ENCODE data around the gene ABHD16B.

The ABHD16B gene

DNA sequence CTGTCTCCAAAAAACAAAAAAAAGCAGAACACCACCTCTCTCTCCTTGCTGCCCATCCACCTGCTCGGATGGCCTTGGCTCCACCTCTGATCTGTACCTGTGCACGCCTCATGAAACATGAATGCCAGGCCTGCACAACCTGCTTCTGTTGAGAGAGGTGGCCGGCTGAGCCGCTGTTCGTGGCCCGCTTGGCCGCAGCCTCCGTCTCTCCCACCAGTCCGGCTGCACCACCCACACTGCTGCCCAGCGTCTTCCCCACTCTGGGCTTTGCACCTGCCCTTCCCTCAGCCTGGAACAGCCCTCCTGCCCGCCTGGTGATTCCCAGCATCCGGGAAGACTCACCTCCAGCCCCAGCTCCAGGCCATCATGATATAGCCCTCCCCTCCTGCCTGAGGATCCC is 18.1 kb upstream of the ABHD16B start:
- TF ChIP-seq, protein P1, sequence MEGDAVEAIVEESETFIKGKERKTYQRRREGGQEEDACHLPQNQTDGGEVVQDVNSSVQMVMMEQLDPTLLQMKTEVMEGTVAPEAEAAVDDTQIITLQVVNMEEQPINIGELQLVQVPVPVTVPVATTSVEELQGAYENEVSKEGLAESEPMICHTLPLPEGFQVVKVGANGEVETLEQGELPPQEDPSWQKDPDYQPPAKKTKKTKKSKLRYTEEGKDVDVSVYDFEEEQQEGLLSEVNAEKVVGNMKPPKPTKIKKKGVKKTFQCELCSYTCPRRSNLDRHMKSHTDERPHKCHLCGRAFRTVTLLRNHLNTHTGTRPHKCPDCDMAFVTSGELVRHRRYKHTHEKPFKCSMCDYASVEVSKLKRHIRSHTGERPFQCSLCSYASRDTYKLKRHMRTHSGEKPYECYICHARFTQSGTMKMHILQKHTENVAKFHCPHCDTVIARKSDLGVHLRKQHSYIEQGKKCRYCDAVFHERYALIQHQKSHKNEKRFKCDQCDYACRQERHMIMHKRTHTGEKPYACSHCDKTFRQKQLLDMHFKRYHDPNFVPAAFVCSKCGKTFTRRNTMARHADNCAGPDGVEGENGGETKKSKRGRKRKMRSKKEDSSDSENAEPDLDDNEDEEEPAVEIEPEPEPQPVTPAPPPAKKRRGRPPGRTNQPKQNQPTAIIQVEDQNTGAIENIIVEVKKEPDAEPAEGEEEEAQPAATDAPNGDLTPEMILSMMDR (IDR thresholded peaks at IDR 0.05): no peak
- Histone ChIP-seq H3K27ac (no peak overlapping the region), H3K4me3 (no peak overlapping the region)
- DNase-seq (ENCODE audit: low spot score): no peak

DNA sequence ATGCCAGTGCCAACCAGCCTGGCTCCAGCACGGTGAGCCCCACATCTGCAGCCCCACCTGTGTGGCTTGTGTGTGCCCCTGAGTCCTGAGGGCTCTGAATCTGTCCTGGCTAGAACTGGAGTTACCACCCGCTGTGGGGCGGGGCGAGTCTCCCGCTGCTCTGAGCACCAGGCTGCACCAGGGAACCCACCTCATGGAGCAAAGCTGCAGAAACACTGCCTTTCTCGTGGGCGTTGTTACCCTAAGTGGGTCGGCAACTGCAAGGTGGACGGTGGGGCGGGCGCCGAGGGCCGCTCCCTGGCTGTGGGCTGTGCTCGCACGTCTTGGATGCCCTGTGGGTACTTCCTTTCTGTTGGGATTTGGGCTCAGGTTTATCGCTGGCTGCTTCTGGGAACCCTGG is 17.5 kb upstream of the ABHD16B start:
- no peak for DNase-seq (ENCODE audit: low spot score)
- H3K4me3 ChIP-seq: no peak overlapping the region
- no peak overlapping the region for H3K27ac ChIP-seq
- TF ChIP-seq, protein P1 (IDR thresholded peaks at IDR 0.05): no peak

DNA sequence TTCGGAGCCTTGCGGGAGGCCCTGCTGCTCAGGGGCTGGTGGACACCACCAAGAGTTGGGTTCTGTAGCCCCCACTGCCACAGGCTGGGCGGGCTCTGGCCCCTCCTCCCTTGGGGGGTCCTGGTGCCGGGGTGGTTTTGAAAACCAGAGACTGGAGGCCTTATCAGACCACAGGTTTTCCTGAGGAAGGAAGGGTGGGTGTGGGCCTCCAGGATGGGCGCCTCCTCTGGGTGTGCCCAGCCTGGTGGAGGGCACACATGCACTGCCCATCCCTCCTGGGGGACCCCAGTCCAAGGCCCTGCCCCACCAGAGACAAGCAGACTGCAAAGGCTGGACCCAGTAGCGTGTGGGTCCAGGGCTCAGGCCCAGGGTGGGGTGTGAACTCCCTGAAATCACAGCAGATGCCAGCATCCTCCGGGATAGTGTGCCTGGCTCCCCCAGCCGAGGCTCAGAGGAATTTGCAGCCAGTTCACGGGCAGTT is 16.7 kb upstream of the ABHD16B start:
- no peak overlapping the region for H3K27ac ChIP-seq
- TF ChIP-seq, protein P1 (IDR thresholded peaks at IDR 0.05): no peak
- H3K4me3 ChIP-seq: no peak overlapping the region
- no peak for DNase-seq (ENCODE audit: low spot score)

DNA sequence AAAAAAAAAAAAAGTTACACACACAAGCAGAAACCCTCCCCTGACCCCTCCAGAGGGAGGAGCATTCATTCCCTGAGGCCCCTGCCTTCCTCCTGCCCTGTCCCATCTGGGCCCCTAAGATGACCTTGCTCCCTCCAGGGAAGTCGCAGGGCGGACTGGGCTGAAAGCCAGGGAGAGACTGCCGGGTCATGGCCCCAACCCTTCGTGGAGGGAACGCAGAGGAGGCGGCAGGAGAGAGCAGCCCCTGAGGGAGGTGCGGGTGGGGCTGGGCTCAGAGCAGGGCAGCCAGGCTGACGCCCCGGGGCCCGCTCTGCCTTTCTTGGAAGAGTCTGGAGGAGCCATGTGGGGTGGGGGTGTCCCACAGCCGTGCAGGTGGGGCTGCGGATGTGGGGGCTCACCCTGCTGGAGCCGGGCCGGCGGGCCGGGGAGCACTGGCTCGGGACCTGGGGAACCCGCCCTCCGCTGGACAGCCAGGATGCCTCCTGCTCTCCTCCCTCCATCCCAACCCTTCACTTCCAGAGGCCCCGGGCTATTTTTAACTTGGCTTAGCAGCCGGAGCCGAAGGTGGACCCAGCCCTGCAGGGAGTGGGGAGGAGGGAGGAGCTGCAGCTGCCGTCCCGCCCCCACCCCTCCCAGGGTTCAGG is 15.0 kb upstream of the ABHD16B start:
- no peak for DNase-seq (ENCODE audit: low spot score)
- peak overlapping the region; percentile 42 for H3K4me3 ChIP-seq
- H3K27ac ChIP-seq: peak overlapping the region in 1 of 2 donors; percentile 73
- TF ChIP-seq, protein P1 (IDR thresholded peaks at IDR 0.05): no peak

DNA sequence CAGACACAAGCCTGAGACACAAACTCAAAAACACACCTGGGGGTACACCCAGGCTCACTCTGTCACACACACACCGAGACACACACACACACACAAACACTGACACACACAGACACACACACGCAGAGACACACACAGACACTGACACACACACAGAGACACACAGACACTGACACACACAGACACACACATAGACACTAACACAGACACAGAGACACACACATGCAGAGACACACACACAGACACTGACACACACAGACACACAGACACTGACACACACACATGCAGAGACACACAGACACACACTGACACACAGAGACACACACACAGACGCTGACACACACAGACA is 14.4 kb upstream of the ABHD16B start:
- Histone ChIP-seq H3K4me3 (no peak overlapping the region), H3K27ac (peak overlapping the region in 1 of 2 donors; percentile 73)
- TF ChIP-seq, protein P1 (IDR thresholded peaks at IDR 0.05): no peak
- no peak for DNase-seq (ENCODE audit: low spot score)

DNA sequence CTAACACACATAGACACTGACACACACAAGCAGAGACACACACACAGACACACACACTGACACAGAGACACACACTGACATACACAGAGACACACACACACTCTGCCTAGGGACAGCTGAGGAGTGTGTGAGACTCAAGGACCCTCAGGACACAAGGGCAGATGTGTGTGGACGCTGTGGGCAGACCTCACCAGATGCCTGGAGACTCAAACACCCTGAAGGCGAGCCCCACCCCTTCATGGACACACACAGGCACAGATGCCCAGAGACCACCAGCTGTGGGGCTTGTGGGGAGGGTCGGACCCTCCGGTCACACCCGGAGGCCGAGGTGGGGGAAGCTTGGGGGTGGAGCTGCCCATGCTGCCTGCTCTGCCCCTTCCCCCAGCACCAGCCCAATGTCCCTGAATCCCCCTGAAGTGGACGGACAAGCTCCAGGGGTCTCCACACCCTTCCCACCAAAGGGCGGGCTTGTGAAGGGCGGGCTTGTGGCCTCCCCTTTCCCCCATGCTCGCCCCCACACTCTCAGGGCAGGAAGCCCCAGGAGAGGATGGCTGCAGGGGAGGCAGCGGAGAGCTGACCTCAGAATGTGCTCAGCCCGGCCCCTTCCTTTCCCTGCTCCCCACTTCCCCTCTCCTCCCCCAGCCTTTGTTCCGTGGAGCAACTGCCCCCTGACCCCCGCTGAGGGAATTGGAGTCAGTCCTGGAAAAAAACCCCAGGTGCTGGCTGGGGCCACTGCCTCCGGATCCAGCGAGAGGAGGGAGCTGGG is 13.9 kb upstream of the ABHD16B start:
- Histone ChIP-seq H3K27ac (peak overlapping the region in 1 of 2 donors; percentile 73), H3K4me3 (no peak overlapping the region)
- no peak for DNase-seq (ENCODE audit: low spot score)
- TF ChIP-seq, protein P1 (IDR thresholded peaks at IDR 0.05): no peak

Data from coronary artery (tissue), 2 donors.